ENCODE measurements around the gene SELENOM. TPM values are rescaled to one million over a fixed set of nuclear protein-coding genes. Genes with fewer than 3 reads are reported as not detected.
"Not testable (repeated sequence)": the region's sequence is repeated elsewhere in the genome, so short reads cannot be mapped to it uniquely, and the experiment has no call there.

Gene SELENOM
- total RNA-seq, 2 donors from 2014 or later = 453 to 1,695 TPM

- Histone ChIP-seq H3K4me1 (ENCODE audit: control insufficient read depth in 1 of 2, low read depth in 2 of 2) (no peaks in the 10 kb centered on the region), H3K36me3 (no peaks in the 10 kb centered on the region), H3K27me3 (replicated peaks; ENCODE audit: insufficient read depth) (no peaks in the 10 kb centered on the region), H3K4me3 (no peak overlapping the region), H3K9me3 (no peaks in the 10 kb centered on the region), H3K27ac (no peak overlapping the region)
- no peak for TF ChIP-seq CTCF (IDR thresholded peaks at IDR 0.05)
- DNase-seq (ENCODE audit: low spot score) = no peak
- ATAC-seq (ENCODE audit: insufficient number of reproducible peaks, low FRiP score, low read depth) = no peak
These were observed 43.0 kb downstream of the SELENOM start for GRCh38 chr22:31064369-31064768.

GRCh38 chr22:31062566-31063230 is 44.7 kb downstream of the SELENOM start:
- no peak overlapping the region for H3K4me3 ChIP-seq
- ATAC-seq (ENCODE audit: insufficient number of reproducible peaks, low FRiP score, low read depth) (no peak), DNase-seq (ENCODE audit: low spot score) (no peak)
- no peak overlapping the region for H3K27ac ChIP-seq
- no peak for TF ChIP-seq CTCF (IDR thresholded peaks at IDR 0.05)
- no peaks in the 10 kb centered on the region for H3K4me1 ChIP-seq (ENCODE audit: control insufficient read depth in 1 of 2, low read depth in 2 of 2)
- no peaks in the 10 kb centered on the region for H3K9me3 ChIP-seq
- H3K36me3 ChIP-seq = no peaks in the 10 kb centered on the region
- no peaks in the 10 kb centered on the region for H3K27me3 ChIP-seq (replicated peaks; ENCODE audit: insufficient read depth)

- not testable (repeated sequence) for ATAC-seq (ENCODE audit: insufficient number of reproducible peaks, low FRiP score, low read depth); H3K27ac ChIP-seq
These were observed 47.7 kb downstream of the SELENOM start for GRCh38 chr22:31059663-31060062.

GRCh38 chr22:31056986-31057599 is 50.3 kb downstream of the SELENOM start:
- Histone ChIP-seq H3K36me3 (no peaks in the 10 kb centered on the region), H3K27me3 (replicated peaks; ENCODE audit: insufficient read depth) (no peaks in the 10 kb centered on the region), H3K9me3 (no peaks in the 10 kb centered on the region), H3K4me1 (ENCODE audit: control insufficient read depth in 1 of 2, low read depth in 2 of 2) (peaks cover 11 to 36% of the 10 kb centered on the region in 2 donors), H3K27ac (peak overlapping the region; percentile 84 to 89), H3K4me3 (no peak overlapping the region)
- no peak for TF ChIP-seq CTCF (IDR thresholded peaks at IDR 0.05)
- DNase-seq (ENCODE audit: low spot score) (no peak), ATAC-seq (ENCODE audit: insufficient number of reproducible peaks, low FRiP score, low read depth) (no peak)

More at GRCh38 chr22:31059663-31060062, 47.7 kb downstream of the SELENOM start:
- not testable (repeated sequence) for DNase-seq (ENCODE audit: low spot score); H3K9me3 ChIP-seq; H3K27me3 ChIP-seq (replicated peaks; ENCODE audit: insufficient read depth); H3K36me3 ChIP-seq; H3K4me3 ChIP-seq
- peaks cover 11 to 25% of the 10 kb centered on the region in 2 donors for H3K4me1 ChIP-seq (ENCODE audit: control insufficient read depth in 1 of 2, low read depth in 2 of 2)

GRCh38 chr22:31055635-31056159 is 51.7 kb downstream of the SELENOM start:
- Histone ChIP-seq H3K9me3 (no peaks in the 10 kb centered on the region), H3K4me1 (ENCODE audit: control insufficient read depth in 1 of 2, low read depth in 2 of 2) (peaks cover 11 to 36% of the 10 kb centered on the region in 2 donors), H3K27me3 (replicated peaks; ENCODE audit: insufficient read depth) (no peaks in the 10 kb centered on the region), H3K4me3 (no peak overlapping the region), H3K36me3 (no peaks in the 10 kb centered on the region), H3K27ac (peak overlapping the region; percentile 84 to 89)
- ATAC-seq (ENCODE audit: insufficient number of reproducible peaks, low FRiP score, low read depth) = peak; percentile 93
- peak; percentile 84 for DNase-seq (ENCODE audit: low spot score)
- TF ChIP-seq CTCF (IDR thresholded peaks at IDR 0.05) = no peak
